ENCODE results near the gene CD180. TPM values are rescaled to one million over a fixed set of nuclear protein-coding genes. Genes with fewer than 3 reads are reported as not detected.

The CD180 gene
- total and polyA plus RNA-seq, 3 donors from 2014 or later = 0.08 to 1.1 (median 0.37) TPM

DNA sequence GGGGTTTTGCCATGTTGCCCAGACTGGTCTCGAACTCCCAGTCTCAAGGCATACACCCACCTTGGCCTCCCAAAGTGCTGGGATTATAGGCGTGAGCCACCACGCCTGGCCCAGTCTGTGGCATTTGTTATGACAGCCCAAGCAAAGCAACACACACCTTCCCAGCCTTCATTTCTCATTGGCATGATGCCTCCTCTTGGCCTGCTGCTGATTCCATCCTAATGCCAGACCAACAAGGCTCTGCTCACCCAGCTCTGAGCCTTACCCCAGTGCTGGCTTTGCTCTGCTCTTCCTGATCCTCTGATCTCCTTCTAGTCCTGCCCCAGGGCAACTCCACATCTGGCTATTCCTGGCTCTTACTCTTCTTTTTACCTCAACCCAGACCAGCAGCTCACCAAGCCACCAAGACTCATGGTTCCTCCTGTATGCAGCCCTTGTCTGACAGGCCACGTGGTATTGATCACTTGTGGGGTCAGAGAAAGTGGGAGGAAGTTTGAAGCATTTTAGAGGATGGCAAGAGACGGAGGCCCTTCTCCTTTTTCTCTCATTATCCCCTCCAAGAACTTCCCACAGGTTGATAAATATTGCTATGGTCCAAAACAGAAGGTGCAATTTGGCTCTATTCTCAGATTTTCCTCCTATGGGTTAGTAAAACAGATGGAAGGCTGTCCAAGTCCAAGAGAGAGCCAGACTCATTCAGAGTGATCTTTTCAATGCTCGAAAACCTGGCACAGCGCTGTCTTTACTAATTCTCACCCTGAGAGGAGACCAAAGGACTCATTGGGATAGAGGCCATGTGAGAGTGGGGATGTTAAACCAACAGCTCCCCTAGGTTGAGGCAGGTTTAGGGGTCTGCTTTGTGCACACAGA is 958 bp downstream of the CD180 start:
- intact Hi-C loops (cut with DNase I; ENCODE audit: low total_unique reads) = no loop called here
- TF ChIP-seq POLR2A (IDR thresholded peaks at IDR 0.05) (no peak), CTCF (IDR thresholded peaks at IDR 0.05) (no peak)
- no peak overlapping the region for H3K27ac ChIP-seq
- H3K4me3 ChIP-seq = no peak overlapping the region
- DNase-seq = no peak
- peaks cover 11% of the 10 kb centered on the region for H3K4me1 ChIP-seq
- WGBS, 2 donors = 89 to 93% methylated on average over 7 of the region's 7 CpGs
- no peaks in the 10 kb centered on the region for H3K36me3 ChIP-seq (ENCODE audit: low read depth, missing control alignments)
- no peaks in the 10 kb centered on the region for H3K9me3 ChIP-seq
- H3K27me3 ChIP-seq = no peaks in the 10 kb centered on the region

DNA sequence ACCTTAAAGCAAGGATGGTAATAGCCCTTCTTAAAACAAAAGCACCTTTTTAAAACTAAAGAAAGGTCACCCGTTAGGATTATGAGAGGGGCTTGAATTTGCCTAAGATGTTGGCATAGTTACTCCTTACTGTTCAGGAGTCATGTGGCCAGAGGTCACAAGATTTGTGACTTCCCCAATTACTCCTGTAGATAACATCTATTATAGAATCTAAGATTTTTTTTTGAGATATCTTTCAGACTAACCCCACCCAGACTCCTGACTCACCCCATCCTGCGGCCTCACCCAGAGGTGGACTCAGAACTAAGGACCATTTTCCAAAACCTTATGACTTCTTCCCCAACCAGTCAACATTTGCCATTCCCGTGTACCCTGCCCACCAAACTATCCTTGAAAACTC is 2.4 kb downstream of the CD180 start:
- intact Hi-C loops (cut with DNase I; ENCODE audit: low total_unique reads) = no loop called here
- WGBS, 2 donors = 92 to 98% methylated on average over 3 of the region's 3 CpGs

DNA sequence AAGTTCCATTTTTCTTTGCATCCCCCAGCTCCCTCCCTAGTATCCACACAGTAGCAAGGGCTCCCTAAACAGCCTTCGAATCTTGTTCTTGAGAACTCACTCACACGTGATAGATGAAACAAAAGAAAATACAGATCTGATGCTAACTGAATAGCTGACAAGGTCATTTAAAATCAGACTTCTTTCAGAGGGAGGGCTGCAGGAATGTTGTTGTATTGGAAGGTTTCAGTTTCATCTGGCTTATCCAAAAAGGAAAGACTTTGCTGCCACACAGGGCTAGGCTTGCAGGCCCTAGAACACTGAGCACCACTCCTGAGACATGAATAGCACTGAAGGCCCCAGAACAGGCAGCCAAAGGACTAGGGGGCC is 3.2 kb downstream of the CD180 start:
- TF ChIP-seq CTCF (IDR thresholded peaks at IDR 0.05) (no peak), POLR2A (IDR thresholded peaks at IDR 0.05) (no peak)
- Histone ChIP-seq H3K27ac (peak overlapping the region; percentile 35 to 57), H3K9me3 (no peaks in the 10 kb centered on the region), H3K36me3 (ENCODE audit: low read depth, missing control alignments) (no peaks in the 10 kb centered on the region), H3K27me3 (no peaks in the 10 kb centered on the region), H3K4me1 (peaks cover 11% of the 10 kb centered on the region), H3K4me3 (no peak overlapping the region)
- 5 to 7% methylated on average over 2 of the region's 2 CpGs for WGBS, 2 donors
- intact Hi-C loops (cut with DNase I; ENCODE audit: low total_unique reads) = no loop called here
- no peak for DNase-seq

More for the DNA sequence above, 2.4 kb downstream of the CD180 start:
- H3K36me3 ChIP-seq (ENCODE audit: low read depth, missing control alignments) = no peaks in the 10 kb centered on the region
- no peak for DNase-seq
- no peaks in the 10 kb centered on the region for H3K9me3 ChIP-seq
- H3K4me1 ChIP-seq = peaks cover 11% of the 10 kb centered on the region
- no peak overlapping the region for H3K4me3 ChIP-seq
- no peaks in the 10 kb centered on the region for H3K27me3 ChIP-seq
- TF ChIP-seq CTCF (IDR thresholded peaks at IDR 0.05) (no peak), POLR2A (IDR thresholded peaks at IDR 0.05) (no peak)
- H3K27ac ChIP-seq = peak overlapping the region in 1 of 2 donors; percentile 57

- WGBS, 2 donors = 35 to 43% methylated on average over 9 of the region's 9 CpGs
- Histone ChIP-seq H3K27me3 (no peaks in the 10 kb centered on the region), H3K4me1 (peaks cover 11% of the 10 kb centered on the region), H3K9me3 (no peaks in the 10 kb centered on the region), H3K4me3 (no peak overlapping the region), H3K27ac (peak overlapping the region; percentile 35 to 57), H3K36me3 (ENCODE audit: low read depth, missing control alignments) (no peaks in the 10 kb centered on the region)
- intact Hi-C loops (cut with DNase I; ENCODE audit: low total_unique reads) = no loop called here
- no peak for DNase-seq
- no peak for TF ChIP-seq POLR2A (IDR thresholded peaks at IDR 0.05)
- no peak for TF ChIP-seq CTCF (IDR thresholded peaks at IDR 0.05)
Measured at GRCh38 chr5:67192719-67193438, 3.7 kb downstream of the CD180 start.
